NOMO-1 (cell line): ENCODE measurements around the gene ALDOA.

Experiments
- DNase-seq, 2 experiments: peaks; one replicate each; lab custom pipeline; 2025; ENCODE audit not compliant: unreplicated experiment in 2 of 2; lab: John Stamatoyannopoulos, UW

ALDOA gene

GRCh38 chr16:30068750-30069610 lies 3.4 kb downstream of the ALDOA start:
- DNase-seq = peak in 1 of 2 experiments; percentile 19

- no peak for DNase-seq
Measured at GRCh38 chr16:30069611-30070462, 4.3 kb downstream of the ALDOA start.

GRCh38 chr16:30070490-30070889 lies 4.9 kb downstream of the ALDOA start:
- DNase-seq = no peak

- DNase-seq = peak; percentile 86 to 87
Measured at GRCh38 chr16:30075503-30076275, 10.1 kb downstream of the ALDOA start, which contains the start of gene PPP4C. Gene PPP4C (plus strand): TSS chr16:30075994. CDS start chr16:30076378, 384 bp downstream.

GRCh38 chr16:30076276-30076791 lies 10.8 kb downstream of the ALDOA start:
- DNase-seq = no peak

- no peak for DNase-seq
Measured at GRCh38 chr16:30077656-30078055, 12.1 kb downstream of the ALDOA start.

GRCh38 chr16:30078744-30079143 lies 13.2 kb downstream of the ALDOA start:
- DNase-seq = no peak

- no peak for DNase-seq
Measured at GRCh38 chr16:30079480-30079879, 13.9 kb downstream of the ALDOA start.

- no peak for DNase-seq
Measured at GRCh38 chr16:30082545-30083090, 17.1 kb downstream of the ALDOA start.

GRCh38 chr16:30083216-30084055 lies 17.9 kb downstream of the ALDOA start:
- no peak for DNase-seq

- no peak for DNase-seq
Measured at GRCh38 chr16:30084096-30084815, 18.7 kb downstream of the ALDOA start.

GRCh38 chr16:30084816-30085159 lies 19.2 kb downstream of the ALDOA start:
- DNase-seq = no peak

GRCh38 chr16:30085247-30085646 lies 19.7 kb downstream of the ALDOA start:
- DNase-seq = no peak

- DNase-seq = no peak
Measured at GRCh38 chr16:30085820-30086219, 20.3 kb downstream of the ALDOA start.

- DNase-seq = no peak
Measured at GRCh38 chr16:30086291-30087140, 21.0 kb downstream of the ALDOA start.

- peak; percentile 72 to 85 for DNase-seq
Measured at GRCh38 chr16:30087181-30087898, 21.8 kb downstream of the ALDOA start.

- no peak for DNase-seq
Measured at GRCh38 chr16:30088237-30088831, 22.8 kb downstream of the ALDOA start.
